ENCODE results near the gene TBL2. TPM values are rescaled to one million over a fixed set of nuclear protein-coding genes. Genes with fewer than 3 reads are reported as not detected.

TBL2 gene
- total and polyA plus RNA-seq, 10 of the 15 experiments (the other 5 are each of a cell fraction or from before 2014, with no cell fraction given) = 1.1 to 49.7 (median 26.7) TPM

DNA sequence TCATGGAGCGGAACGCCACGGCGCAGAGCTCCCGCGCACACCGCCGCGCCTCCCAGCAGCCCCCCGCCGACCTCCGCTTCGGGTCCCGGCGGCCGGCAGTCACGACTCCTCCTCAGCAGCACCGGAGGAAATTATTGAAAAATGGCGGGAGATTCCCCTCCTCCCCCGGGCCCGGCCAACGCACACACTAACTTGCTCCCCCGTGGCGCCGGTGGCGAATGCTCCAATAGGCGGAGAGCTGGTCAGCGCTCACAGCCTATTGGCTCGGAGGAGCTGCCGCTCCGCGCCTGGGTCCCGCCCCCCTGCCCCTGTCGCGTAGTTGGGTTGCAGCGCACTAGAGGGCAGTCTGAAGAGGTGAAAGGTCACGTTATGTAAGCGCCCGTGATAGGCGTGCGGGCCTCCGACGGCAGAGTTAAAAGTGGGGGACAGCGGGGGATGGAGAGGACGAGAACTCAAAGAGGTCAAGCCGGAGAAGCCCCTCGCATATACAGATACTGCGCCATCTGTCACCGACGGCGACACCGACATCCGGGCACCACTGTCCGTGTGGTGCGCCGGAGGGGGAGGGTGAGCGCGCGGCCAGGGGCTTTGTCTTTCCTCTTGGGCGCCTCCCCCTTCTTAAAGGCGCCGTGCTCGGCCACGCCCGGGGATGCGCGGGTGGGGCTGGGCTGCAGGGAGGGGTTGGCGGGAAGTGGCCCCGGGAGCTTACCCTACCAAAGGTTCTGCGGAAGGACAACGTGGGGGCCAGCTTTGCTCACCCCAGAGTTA, 56.1 kb downstream of the TBL2 start, which contains the start of gene BAZ1B:
Gene BAZ1B, minus strand, starts transcription at position 189 of the 768 bp plus-strand sequence. CDS start 360 bp downstream, outside the sequence.
- Histone ChIP-seq H3K4me3 (peak within 1 kb of the TSS; percentile 77), H3K27me3 (replicated peaks in 1 of 2; ENCODE audit: control insufficient read depth in 2 of 2, insufficient read depth in 2 of 2, low read length in 1 of 2) (no peaks in the 10 kb centered on the region), H3K9ac (ENCODE audit: control insufficient read depth, insufficient read depth, low read length) (peak within 1 kb of the TSS; percentile 80), H2AFZ (ENCODE audit: control insufficient read depth, low read depth, low read length) (peak within 1 kb of the TSS; percentile 97), H3K27ac (ENCODE audit: control insufficient read depth, insufficient read depth) (peak within 1 kb of the TSS; percentile 91), H3K4me1 (ENCODE audit: control insufficient read depth, insufficient read depth, low read length) (peaks cover 21% of the 10 kb centered on the region), H3K36me3 (ENCODE audit: control insufficient read depth in 2 of 2, insufficient read depth in 2 of 2, low read length in 1 of 2) (peaks cover 0 to 5% of the 10 kb centered on the region in 2 experiments; a peak in 1 of 4 replicates), H4K20me1 (ENCODE audit: control insufficient read depth, insufficient read depth) (no peaks in the 10 kb centered on the region), H3K9me3 (replicated peaks; ENCODE audit: control insufficient read depth, insufficient read depth, low read length) (no peaks in the 10 kb centered on the region; the same call in 2 of the 3 replicates), H3K4me2 (ENCODE audit: control insufficient read depth, insufficient read depth) (peak within 1 kb of the TSS; percentile 76), H3K79me2 (ENCODE audit: control insufficient read depth, insufficient read depth, low read length) (peaks cover 48% of the 10 kb centered on the region)
- peak; percentile 69 for FAIRE-seq
- intact Hi-C loops (cut with micrococcal nuclease; ENCODE audit: unreplicated experiment) = loop anchor here (1.0 to 10.0 kb wide), 4 partner anchors 35 to 213 kb away; partner anchors contain the start of genes ABHD11, BCL7B, BUD23 and DNAJC30
- in situ Hi-C loops (cut with MboI) = no loop called here
- SMC1A ChIA-PET (ENCODE audit: uncharacterized antibody, unreplicated experiment) = interaction anchor here (0.7 to 1.4 kb wide), 5 partner anchors 12 to 211 kb away, joined by 3 to 4 read pairs (median 4); no protein-coding TSS in a partner anchor
- under 1% methylated on average over 61 of the region's 71 CpGs for WGBS (ENCODE audit: insufficient coverage, insufficient replicate concordance, low lambda C conversion rate, missing lambda C conversion rate)
- CTCF ChIA-PET = interaction anchor here (0.6 to 1.9 kb wide), 5 partner anchors 14 to 207 kb away, joined by 3 to 4 read pairs (median 3); partner anchors contain the start of gene TBL2
- ATAC-seq = peak; percentile 92
- no TSS peak for BruUV-seq (replicated peaks)
- POLR2A ChIA-PET = interaction anchor here (0.6 to 4.2 kb wide), 12 partner anchors 9 to 1128 kb away, joined by 3 to 41 read pairs (median 5); partner anchors contain the start of genes ABHD11, BCL7B, STX1A and TBL2
- DNase-seq (ENCODE audit: low read depth, low spot score) = peak; percentile 95
- RAD21 ChIA-PET (ENCODE audit: unreplicated experiment) = interaction anchor here (0.6 to 3.3 kb wide), 6 partner anchors 26 to 63 kb away, joined by 3 to 21 read pairs (median 3); partner anchors contain the start of genes BCL7B and TBL2
- TF ChIP-seq TAF1 (IDR thresholded peaks at IDR 0.05; ENCODE audit: borderline replicate concordance, low read depth, low read length) (peak; percentile 79; the same call in 1 of the 2 replicates), PAX8 (IDR thresholded peaks at IDR 0.05) (no peak), ELK1 (IDR thresholded peaks at IDR 0.05; ENCODE audit: low read depth, low read length) (no peak; the same call in 1 of the 2 replicates), SP1 (IDR thresholded peaks at IDR 0.05; ENCODE audit: low read depth, low read length) (peak; percentile 99), ZNF384 (IDR thresholded peaks at IDR 0.05; ENCODE audit: borderline replicate concordance, low read depth, low read length) (no peak), KAT2A (conservative IDR thresholded peaks at IDR 0.05; ENCODE audit: control insufficient read depth, low read depth, low read length) (no peak), POU2F2 (IDR thresholded peaks at IDR 0.05; ENCODE audit: borderline replicate concordance, low read depth, low read length) (peak; percentile 59; the same call in 1 of the 3 replicates), ZNF207 (IDR thresholded peaks at IDR 0.05; ENCODE audit: borderline replicate concordance) (peak; percentile 86)
- TF ChIP-seq, protein P1, sequence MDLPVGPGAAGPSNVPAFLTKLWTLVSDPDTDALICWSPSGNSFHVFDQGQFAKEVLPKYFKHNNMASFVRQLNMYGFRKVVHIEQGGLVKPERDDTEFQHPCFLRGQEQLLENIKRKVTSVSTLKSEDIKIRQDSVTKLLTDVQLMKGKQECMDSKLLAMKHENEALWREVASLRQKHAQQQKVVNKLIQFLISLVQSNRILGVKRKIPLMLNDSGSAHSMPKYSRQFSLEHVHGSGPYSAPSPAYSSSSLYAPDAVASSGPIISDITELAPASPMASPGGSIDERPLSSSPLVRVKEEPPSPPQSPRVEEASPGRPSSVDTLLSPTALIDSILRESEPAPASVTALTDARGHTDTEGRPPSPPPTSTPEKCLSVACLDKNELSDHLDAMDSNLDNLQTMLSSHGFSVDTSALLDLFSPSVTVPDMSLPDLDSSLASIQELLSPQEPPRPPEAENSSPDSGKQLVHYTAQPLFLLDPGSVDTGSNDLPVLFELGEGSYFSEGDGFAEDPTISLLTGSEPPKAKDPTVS (IDR thresholded peaks at IDR 0.05; ENCODE audit: low read depth, low read length) = no peak
- TF ChIP-seq, protein P2, sequence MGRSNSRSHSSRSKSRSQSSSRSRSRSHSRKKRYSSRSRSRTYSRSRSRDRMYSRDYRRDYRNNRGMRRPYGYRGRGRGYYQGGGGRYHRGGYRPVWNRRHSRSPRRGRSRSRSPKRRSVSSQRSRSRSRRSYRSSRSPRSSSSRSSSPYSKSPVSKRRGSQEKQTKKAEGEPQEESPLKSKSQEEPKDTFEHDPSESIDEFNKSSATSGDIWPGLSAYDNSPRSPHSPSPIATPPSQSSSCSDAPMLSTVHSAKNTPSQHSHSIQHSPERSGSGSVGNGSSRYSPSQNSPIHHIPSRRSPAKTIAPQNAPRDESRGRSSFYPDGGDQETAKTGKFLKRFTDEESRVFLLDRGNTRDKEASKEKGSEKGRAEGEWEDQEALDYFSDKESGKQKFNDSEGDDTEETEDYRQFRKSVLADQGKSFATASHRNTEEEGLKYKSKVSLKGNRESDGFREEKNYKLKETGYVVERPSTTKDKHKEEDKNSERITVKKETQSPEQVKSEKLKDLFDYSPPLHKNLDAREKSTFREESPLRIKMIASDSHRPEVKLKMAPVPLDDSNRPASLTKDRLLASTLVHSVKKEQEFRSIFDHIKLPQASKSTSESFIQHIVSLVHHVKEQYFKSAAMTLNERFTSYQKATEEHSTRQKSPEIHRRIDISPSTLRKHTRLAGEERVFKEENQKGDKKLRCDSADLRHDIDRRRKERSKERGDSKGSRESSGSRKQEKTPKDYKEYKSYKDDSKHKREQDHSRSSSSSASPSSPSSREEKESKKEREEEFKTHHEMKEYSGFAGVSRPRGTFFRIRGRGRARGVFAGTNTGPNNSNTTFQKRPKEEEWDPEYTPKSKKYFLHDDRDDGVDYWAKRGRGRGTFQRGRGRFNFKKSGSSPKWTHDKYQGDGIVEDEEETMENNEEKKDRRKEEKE (IDR thresholded peaks at IDR 0.05) = no peak
- TF ChIP-seq, protein P3, sequence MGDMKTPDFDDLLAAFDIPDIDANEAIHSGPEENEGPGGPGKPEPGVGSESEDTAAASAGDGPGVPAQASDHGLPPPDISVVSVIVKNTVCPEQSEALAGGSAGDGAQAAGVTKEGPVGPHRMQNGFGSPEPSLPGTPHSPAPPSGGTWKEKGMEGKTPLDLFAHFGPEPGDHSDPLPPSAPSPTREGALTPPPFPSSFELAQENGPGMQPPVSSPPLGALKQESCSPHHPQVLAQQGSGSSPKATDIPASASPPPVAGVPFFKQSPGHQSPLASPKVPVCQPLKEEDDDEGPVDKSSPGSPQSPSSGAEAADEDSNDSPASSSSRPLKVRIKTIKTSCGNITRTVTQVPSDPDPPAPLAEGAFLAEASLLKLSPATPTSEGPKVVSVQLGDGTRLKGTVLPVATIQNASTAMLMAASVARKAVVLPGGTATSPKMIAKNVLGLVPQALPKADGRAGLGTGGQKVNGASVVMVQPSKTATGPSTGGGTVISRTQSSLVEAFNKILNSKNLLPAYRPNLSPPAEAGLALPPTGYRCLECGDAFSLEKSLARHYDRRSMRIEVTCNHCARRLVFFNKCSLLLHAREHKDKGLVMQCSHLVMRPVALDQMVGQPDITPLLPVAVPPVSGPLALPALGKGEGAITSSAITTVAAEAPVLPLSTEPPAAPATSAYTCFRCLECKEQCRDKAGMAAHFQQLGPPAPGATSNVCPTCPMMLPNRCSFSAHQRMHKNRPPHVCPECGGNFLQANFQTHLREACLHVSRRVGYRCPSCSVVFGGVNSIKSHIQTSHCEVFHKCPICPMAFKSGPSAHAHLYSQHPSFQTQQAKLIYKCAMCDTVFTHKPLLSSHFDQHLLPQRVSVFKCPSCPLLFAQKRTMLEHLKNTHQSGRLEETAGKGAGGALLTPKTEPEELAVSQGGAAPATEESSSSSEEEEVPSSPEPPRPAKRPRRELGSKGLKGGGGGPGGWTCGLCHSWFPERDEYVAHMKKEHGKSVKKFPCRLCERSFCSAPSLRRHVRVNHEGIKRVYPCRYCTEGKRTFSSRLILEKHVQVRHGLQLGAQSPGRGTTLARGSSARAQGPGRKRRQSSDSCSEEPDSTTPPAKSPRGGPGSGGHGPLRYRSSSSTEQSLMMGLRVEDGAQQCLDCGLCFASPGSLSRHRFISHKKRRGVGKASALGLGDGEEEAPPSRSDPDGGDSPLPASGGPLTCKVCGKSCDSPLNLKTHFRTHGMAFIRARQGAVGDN (IDR thresholded peaks at IDR 0.05) = peak; percentile 91

All from GM12878 (cell line).